ENCODE results near the gene POMT1. TPM values are rescaled to one million over a fixed set of nuclear protein-coding genes. Genes with fewer than 3 reads are reported as not detected.

The POMT1 gene
- total RNA-seq, 1 experiment from 2014 or later: 58.0 TPM

DNA sequence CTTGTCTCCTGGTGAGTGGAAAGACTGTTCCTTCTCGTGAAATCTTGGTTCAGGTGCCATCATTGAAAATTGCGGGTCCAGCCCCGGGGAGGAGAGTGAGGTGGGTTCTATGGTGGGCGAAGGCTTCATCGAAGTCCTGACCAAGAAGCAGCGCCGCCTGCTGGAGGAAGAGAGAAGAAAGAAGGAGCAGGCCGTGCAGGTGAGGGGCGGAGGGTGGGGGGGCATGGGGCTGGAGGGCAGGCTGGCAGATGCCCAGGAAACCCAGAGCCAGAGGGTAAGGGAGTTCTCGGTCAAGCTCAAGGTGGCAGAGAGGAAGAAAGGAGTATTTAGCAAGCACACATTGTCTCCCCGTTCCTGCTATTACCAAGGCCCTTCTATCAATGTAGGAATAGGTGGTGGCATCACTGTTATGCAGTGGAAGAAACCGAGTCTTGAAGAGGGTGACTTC is 24.3 kb upstream of the POMT1 start:
- POLR2A ChIA-PET: no interaction called here
- in situ Hi-C loops (cut with HindIII; ENCODE audit: low pct_unique_long_range_greater_than_20kb, low sequenced_read_pairs) (no loop called here), intact Hi-C loops (cut with micrococcal nuclease; ENCODE audit: unreplicated experiment) (no loop called here)
- CTCF ChIA-PET: no interaction called here
- DNase-seq (ENCODE audit: low read depth, low spot score) (no peak), ATAC-seq (no peak)
- Histone ChIP-seq H3K4me1 (ENCODE audit: control insufficient read depth, insufficient read depth, low read length) (no peaks in the 10 kb centered on the region), H3K27ac (ENCODE audit: low read length) (no peak overlapping the region), H3K27me3 (ENCODE audit: control insufficient read depth, insufficient read depth, low read length) (no peaks in the 10 kb centered on the region), H3K4me3 (ENCODE audit: low read depth in 2 of 2, low read length in 2 of 2) (no peak overlapping the region), H3K36me3 (ENCODE audit: control insufficient read depth, insufficient read depth, low read length) (peaks cover 28% of the 10 kb centered on the region), H3K9me3 (ENCODE audit: control insufficient read depth, insufficient read depth, low read depth, low read length) (no peaks in the 10 kb centered on the region)
- BruUV-seq (replicated peaks): no TSS peak
- TF ChIP-seq SIN3A (IDR thresholded peaks at IDR 0.05; ENCODE audit: borderline replicate concordance, insufficient read depth, low read depth, low read length): no peak
- TF ChIP-seq, protein P1, sequence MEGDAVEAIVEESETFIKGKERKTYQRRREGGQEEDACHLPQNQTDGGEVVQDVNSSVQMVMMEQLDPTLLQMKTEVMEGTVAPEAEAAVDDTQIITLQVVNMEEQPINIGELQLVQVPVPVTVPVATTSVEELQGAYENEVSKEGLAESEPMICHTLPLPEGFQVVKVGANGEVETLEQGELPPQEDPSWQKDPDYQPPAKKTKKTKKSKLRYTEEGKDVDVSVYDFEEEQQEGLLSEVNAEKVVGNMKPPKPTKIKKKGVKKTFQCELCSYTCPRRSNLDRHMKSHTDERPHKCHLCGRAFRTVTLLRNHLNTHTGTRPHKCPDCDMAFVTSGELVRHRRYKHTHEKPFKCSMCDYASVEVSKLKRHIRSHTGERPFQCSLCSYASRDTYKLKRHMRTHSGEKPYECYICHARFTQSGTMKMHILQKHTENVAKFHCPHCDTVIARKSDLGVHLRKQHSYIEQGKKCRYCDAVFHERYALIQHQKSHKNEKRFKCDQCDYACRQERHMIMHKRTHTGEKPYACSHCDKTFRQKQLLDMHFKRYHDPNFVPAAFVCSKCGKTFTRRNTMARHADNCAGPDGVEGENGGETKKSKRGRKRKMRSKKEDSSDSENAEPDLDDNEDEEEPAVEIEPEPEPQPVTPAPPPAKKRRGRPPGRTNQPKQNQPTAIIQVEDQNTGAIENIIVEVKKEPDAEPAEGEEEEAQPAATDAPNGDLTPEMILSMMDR (IDR thresholded peaks at IDR 0.05): peak; percentile 83

DNA sequence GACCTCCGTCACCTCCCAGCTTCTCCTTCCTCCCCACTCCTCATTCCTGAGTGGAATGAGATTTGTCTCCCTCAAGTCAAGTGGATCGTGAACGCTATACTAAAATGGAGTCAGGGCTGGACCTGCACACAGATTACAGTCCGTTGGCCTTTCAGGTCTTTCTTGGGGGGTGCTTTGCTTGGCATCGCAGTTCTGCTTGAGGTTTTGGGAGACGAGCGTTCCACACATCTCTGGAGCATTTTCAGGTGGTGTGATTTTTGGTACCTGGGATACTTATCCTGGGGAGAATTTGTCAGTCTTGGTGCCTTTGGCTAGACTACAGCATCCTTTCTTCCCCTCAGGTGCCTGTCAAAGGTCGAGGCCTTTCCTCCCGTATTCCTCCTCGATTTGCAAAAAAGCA is 23.8 kb upstream of the POMT1 start:
- CTCF ChIA-PET: interaction anchor here (0.5 kb wide), 1 partner anchor 269 kb away, joined by 6 read pairs; no protein-coding TSS in a partner anchor
- no peaks in the 10 kb centered on the region for H3K4me1 ChIP-seq (ENCODE audit: control insufficient read depth, insufficient read depth, low read length)
- in situ Hi-C loops (cut with HindIII; ENCODE audit: low pct_unique_long_range_greater_than_20kb, low sequenced_read_pairs): no loop called here
- intact Hi-C loops (cut with micrococcal nuclease; ENCODE audit: unreplicated experiment): no loop called here
- H3K4me3 ChIP-seq (ENCODE audit: low read depth in 2 of 2, low read length in 2 of 2): no peak overlapping the region
- peaks cover 26% of the 10 kb centered on the region for H3K36me3 ChIP-seq (ENCODE audit: control insufficient read depth, insufficient read depth, low read length)
- no peak overlapping the region for H3K27ac ChIP-seq (ENCODE audit: low read length)
- no peak for TF ChIP-seq POLR2AphosphoS5 (IDR thresholded peaks at IDR 0.05; ENCODE audit: low read depth, low read length)
- TF ChIP-seq, protein P2, sequence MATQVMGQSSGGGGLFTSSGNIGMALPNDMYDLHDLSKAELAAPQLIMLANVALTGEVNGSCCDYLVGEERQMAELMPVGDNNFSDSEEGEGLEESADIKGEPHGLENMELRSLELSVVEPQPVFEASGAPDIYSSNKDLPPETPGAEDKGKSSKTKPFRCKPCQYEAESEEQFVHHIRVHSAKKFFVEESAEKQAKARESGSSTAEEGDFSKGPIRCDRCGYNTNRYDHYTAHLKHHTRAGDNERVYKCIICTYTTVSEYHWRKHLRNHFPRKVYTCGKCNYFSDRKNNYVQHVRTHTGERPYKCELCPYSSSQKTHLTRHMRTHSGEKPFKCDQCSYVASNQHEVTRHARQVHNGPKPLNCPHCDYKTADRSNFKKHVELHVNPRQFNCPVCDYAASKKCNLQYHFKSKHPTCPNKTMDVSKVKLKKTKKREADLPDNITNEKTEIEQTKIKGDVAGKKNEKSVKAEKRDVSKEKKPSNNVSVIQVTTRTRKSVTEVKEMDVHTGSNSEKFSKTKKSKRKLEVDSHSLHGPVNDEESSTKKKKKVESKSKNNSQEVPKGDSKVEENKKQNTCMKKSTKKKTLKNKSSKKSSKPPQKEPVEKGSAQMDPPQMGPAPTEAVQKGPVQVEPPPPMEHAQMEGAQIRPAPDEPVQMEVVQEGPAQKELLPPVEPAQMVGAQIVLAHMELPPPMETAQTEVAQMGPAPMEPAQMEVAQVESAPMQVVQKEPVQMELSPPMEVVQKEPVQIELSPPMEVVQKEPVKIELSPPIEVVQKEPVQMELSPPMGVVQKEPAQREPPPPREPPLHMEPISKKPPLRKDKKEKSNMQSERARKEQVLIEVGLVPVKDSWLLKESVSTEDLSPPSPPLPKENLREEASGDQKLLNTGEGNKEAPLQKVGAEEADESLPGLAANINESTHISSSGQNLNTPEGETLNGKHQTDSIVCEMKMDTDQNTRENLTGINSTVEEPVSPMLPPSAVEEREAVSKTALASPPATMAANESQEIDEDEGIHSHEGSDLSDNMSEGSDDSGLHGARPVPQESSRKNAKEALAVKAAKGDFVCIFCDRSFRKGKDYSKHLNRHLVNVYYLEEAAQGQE (IDR thresholded peaks at IDR 0.05; ENCODE audit: insufficient read depth in 1 of 2, low read depth in 2 of 2, low read length in 1 of 2): no peak
- no peak for TF ChIP-seq TCF7L2 (IDR thresholded peaks at IDR 0.05; ENCODE audit: low read depth, low read length)
- TF ChIP-seq, protein P1 (IDR thresholded peaks at IDR 0.05): no peak
- TF ChIP-seq SIN3A (IDR thresholded peaks at IDR 0.05; ENCODE audit: borderline replicate concordance, insufficient read depth, low read depth, low read length): no peak
- BruUV-seq (replicated peaks): no TSS peak
- no peaks in the 10 kb centered on the region for H3K9me3 ChIP-seq (ENCODE audit: control insufficient read depth, insufficient read depth, low read depth, low read length)
- POLR2A ChIA-PET: no interaction called here
- no peak for DNase-seq (ENCODE audit: low read depth, low spot score)
- H3K27me3 ChIP-seq (ENCODE audit: control insufficient read depth, insufficient read depth, low read length): no peaks in the 10 kb centered on the region
- ATAC-seq: no peak
